NCI-H1930 (cell line): ENCODE measurements around the gene FLT1.
A peak's percentile ranks its signal among the peaks of the same experiment; 100 is the strongest.

ENCODE experiments used
- DNase-seq, 2 experiments: peaks; one replicate each; lab custom pipeline; 2025; lab: John Stamatoyannopoulos, UW

Gene FLT1

GRCh38 chr13:28528848-28529247, 33.9 kb upstream of the FLT1 start:
- DNase-seq: no peak

GRCh38 chr13:28528388-28528787, 33.5 kb upstream of the FLT1 start:
- DNase-seq: no peak

DNA sequence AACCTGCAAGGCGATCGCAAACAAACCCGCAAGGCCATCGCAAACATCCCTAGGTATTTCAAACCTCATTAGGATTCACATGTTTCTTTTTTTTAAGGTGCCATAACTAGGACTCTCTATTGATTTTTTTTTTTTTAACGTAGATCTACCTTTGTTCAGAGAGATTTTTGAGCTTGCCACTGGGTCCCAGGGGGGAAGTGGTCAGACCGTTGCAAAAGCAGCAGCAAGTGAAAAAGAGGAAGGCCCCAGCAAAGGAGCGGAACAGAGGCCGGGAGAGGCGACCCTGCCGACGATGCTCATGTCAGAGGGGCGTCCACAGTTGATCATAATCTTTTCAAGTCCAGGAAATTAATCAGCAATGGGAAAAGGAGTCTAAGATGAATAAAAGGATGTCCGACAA, 32.7 kb upstream of the FLT1 start:
- no peak for DNase-seq

DNA sequence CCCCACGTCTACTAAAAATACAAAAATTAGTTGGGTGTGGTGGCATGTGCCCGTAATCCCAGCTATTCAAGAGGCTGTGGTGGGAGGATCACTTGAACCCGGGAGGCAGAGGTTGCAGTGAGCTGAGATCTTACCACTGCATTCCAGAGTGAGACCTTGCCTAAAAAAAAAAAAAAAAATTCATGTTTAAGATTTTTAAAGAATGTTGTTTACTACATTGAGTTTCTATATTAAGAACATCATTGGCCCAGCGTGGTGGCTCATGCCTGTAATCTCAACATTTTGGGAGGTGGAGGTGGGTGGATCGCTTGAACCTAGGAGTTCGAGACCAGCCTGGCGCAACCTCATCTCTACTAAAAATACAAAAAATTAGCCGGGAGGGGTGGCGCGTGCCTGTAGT, 31.9 kb upstream of the FLT1 start:
- no peak for DNase-seq

GRCh38 chr13:28522871-28523270, 27.9 kb upstream of the FLT1 start:
- no peak for DNase-seq

GRCh38 chr13:28513745-28514144, 18.8 kb upstream of the FLT1 start:
- no peak for DNase-seq

DNA sequence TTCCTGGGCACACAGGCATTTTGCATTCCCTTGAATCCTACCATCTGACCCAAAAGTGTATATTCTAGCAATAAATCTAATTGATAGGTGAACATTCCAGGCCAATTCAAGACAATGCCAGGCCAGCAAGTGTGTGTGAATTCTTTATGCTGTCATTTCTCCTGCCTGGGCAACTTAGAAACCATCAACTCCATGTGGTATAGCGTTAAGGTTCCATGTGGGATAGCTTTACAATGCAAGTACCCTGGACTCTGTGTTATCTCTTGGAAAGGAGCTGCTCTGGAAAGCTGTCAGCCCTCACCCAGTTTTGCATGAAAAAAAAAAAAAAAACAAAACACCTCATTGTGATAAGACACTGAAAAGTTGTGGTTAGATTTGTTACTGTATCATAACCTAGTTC, 15.6 kb upstream of the FLT1 start:
- DNase-seq: no peak

GRCh38 chr13:28510066-28510465, 15.1 kb upstream of the FLT1 start:
- no peak for DNase-seq

DNA sequence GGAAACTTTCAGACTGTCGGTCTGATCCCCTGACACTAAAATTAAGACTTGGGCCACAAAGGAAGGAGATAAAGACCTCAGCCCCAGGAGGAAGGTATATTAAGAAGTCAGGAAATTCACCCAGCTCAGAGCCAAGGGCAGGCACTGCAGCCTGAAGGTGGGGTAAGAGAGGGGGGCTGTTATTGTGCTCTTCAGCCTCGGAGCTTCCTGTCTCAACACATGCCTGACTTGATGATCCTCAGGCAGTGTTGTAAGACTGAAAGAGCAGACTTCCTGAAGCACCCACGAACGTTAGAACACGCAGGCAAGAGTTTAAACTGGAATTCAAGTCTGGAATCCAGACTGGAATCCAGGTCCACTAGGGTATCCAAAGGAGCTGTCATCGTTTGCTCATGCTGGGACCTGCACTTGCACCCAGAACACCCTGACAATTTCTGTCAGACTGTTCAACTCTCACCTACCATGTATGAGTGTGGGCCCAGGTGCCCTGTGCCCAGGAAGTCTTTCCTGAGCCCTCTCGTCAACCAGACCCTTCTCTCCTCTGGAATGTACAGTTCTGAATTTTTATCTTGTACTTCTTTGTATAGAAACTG, 10.7 kb upstream of the FLT1 start:
- DNase-seq: no peak

DNA sequence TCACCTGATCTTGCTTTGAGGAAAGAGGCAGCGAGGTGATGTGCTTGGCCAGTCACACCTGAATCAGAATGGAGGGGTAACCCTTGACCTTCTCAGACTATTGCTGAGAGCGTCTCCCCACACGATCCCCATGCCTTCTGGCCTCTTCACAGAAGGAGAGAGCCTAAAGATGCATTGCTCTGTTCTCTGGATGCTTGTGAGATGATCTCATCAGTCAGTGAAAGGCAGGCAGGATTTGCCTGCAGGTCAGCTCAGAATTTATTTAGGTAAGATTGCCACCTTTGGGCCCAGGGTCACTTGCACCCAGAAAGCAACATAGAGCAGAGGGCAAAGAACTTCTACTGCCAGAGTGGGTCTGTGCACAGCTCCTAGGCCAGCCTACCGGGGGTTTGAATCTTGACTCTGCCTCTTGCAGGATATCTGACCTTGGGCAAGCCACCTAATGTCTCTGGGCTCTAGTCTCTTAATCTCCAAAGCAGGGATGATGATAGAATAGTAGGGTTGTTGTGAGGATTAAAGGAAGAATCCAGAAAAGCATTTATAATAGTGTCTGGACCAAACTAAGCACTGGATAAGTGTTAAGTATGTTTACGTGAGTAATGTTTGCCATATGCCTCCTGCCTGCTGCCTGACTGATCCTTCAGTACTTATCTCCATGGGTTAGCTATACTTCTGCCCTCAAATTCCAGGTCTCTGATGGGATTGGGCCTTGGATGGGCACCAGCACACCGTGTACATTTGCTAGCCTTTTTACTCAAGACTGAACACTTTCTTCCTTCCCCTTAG, 8.4 kb upstream of the FLT1 start:
- no peak for DNase-seq

DNA sequence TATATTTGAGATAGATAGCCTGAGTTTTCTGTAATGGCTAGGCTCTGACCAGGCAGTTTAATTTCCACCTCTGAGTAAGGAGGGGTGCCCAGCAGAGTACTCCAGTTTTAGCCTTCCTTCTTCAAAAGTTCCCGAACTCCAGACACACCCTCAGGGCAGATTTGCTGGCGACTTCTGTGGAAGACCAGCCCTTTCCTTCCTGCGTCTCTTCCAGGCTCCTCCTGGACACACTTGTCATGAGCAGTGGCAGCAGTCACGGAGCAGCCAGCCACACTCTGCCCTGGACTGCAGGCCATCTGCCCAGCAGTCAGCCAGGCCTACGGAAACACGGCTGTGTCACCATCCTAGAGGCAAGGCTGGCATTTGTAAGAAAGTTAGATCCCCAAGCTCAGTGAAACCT, 6.6 kb upstream of the FLT1 start:
- no peak for DNase-seq

GRCh38 chr13:28499609-28500008, 4.7 kb upstream of the FLT1 start:
- DNase-seq: no peak

GRCh38 chr13:28498481-28499115, 3.7 kb upstream of the FLT1 start:
- DNase-seq: no peak

DNA sequence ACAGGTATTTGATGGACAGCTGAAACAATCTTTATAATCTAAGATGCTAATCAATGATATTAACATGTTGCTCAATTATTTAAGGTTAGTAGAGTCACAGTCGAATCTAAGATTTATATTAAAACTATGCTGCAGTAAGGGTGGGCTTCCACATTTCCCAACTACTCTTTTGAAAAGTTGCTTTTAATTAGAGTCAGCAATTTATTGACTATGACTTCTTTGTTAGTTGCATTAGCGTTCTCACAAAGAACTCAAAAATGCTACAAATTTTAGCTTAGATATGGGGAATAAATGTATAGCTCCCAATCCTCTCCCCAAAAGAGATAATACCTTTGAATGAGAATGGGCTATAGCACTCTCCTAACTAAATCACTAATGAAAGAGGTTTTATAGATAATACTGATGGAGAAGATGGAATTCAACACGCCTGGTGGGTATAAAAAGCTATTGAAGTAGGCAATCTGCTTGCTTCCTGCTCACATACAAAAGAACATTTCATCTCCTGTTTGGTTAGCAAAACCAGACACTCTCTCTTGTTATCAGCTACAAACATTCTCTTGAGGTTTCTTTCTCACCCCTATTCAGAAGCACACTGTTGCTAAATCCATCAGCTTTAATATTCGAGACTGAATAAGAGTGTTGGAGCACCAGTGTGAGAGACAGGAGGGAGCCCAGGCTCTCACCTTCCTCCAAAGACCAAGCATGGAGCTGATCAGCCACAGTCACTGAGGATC, 2.4 kb upstream of the FLT1 start:
- no peak for DNase-seq

DNA sequence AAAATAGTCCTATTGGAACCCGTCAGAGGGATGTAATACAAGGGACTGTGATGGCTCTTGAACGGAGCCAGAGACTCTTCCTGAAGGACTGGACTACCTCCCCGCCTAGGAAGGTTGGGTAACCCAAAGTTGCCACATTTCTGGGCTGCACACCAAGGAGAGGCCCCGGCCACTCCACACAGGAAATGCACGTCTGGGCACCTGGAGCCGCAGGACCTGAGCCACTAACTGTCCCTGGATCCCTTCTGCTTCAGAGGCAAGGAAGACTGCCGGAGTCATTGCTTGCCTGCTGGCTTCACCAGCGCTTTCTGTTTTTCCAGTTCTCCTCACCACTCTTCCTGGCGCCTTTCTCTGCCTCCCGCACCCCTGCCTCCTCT, 1.2 kb upstream of the FLT1 start:
- no peak for DNase-seq

GRCh38 chr13:28495538-28496187, 735 bp upstream of the FLT1 start:
- DNase-seq: no peak

DNA sequence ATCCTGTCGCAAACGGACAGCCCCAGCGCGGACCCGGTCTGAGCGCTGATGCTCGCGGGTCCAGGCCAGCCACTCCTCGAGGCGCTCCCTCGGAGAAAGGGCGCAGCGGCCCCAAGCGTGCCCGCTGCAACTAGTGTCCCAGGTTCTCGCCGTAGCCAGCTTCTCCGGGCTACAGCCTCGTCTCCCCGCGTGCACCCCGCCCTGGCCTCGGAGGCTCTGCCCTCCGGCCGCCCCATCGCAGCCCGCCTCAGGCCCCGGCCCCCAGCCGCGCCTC, 487 bp downstream of the FLT1 start:
- peak in 1 of 2 experiments; percentile 18 for DNase-seq

DNA sequence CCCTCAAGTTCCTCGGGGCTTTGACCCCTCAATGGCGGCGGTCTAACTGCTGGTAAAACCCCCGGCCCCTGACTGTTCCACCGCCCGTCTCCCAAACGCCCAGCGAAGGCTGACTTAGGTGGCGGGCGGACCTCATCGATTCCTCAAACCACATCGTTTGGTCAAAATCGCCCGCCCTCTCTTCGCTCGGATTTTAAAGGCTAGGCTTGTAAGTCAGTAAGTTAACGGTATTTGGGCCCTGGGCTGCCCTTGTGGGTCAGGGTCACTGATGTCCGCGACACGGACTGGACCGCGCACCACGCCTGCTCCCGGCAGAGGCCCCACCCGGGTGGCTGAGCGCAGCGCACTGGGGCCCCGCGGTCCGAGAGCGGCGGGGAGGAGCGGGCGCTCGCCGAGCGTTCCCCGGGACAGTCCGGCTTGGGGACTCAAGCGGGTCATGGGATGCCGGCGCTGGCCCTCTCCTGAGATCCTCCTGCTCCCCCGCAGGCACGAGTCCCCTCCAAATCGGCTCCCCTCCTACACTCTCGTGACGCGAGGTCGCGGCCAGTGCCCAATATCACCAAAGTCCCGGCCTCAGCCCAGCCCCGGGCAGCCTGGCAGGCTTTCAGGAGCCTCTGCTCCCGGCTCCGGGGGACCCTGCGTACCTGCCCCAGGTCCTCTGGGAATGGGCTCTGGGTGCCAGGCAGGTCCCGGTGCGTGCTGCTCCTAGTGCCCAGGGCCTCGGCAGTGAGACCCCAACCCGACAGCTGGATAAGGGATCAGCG, 1.0 kb downstream of the FLT1 start:
- DNase-seq: no peak

DNA sequence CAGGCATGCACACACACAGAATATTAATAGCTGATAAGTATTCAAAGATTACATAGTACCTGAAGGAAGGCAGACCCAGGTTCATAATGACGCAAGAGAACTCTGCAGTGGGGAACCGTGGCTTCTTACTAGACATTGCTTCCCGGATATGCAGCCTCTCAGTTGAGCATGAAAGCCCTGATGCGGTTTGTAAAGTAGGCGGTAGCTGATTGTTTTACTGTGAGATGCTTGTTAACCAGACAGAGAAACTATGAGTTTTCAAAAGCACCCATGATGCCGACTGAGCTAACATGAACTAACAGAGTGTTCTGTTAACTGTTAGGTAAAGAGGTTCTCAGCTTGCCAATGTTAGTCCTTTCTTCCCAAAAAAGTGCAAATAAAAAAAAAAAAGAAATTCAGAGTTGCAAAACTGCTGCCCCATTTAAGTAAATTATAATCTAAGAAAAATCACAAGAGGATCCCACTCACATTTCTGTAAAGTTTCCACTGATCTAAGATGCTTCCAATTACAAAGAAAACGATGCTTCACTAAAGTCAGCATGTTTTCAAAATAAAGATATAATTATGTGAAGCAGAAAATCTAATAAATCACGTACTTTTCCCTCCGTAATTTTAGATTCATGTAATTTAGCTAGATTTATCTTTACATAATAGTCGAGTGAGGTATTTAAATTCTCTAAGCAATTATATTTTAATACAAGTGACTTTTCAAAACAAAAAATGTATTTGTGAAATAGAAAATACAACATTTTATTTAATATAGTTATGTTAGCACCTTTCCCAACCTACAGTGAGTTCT, 2.2 kb downstream of the FLT1 start:
- no peak for DNase-seq

DNA sequence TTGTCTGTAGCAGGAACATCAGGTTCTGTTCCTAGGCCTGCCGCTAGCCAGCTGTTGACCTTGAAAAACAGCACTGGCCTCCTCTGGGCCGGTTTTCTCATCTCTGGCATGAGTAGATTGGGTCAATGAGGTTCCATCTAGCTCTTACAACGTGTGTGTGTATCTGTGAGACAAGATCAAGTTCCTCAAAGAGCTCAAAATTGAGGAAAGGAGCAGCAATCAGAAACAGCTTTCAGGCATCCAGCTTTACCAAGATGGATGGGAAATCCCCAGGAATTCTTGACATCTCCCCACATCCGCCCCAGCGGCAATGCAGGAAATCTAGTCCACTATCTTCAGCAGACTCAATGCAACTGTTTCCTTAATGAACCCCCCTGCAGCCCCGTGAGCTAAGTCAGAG, 4.9 kb downstream of the FLT1 start:
- DNase-seq: no peak

DNA sequence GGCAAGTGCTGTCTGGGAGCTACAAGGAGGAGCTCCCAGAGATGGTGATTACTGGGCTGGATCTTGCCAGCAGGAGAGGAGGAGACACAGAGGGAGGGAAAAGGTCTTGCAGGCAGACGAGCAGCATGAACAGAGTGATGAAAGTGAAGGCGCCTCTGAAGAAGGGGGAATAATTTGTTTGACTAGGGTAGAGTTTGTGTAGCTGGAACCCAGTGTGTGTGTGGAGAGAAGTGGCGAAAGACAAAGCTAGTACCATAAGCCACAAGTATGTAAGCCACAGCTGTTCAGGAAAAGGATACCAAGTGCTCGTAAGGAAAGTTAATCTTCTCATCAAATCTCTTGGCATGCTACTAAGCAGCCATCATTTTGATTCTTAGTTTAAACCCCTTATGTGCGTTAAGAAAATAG, 5.4 kb downstream of the FLT1 start:
- no peak for DNase-seq
